Measurements from ENCODE around the gene SSBP3.
"Not testable (repeated sequence)": the region's sequence is repeated elsewhere in the genome, so short reads cannot be mapped to it uniquely, and the experiment has no call there.

SSBP3 gene

GRCh38 chr1:54398963-54399528, 7.1 kb downstream of the SSBP3 start:
- no peak for DNase-seq
- intact Hi-C loops (cut with DNase I) = no loop called here

GRCh38 chr1:54397980-54398379, 8.2 kb downstream of the SSBP3 start:
- intact Hi-C loops (cut with DNase I) = no loop called here
- no peak for DNase-seq

- intact Hi-C loops (cut with DNase I) = no loop called here
Measured at GRCh38 chr1:54397090-54397591, 9.1 kb downstream of the SSBP3 start.

GRCh38 chr1:54396261-54396933, 9.8 kb downstream of the SSBP3 start:
- peak in 39 of 42 donors; percentile 28 to 80 (median 62) for DNase-seq
- intact Hi-C loops (cut with DNase I) = no loop called here

More at GRCh38 chr1:54397090-54397591, 9.1 kb downstream of the SSBP3 start:
- DNase-seq = peak in 5 of 42 donors; percentile 19 to 42 (median 28)

- intact Hi-C loops (cut with DNase I) = no loop called here
- DNase-seq = no peak
Measured at GRCh38 chr1:54395281-54395934, 10.8 kb downstream of the SSBP3 start.

- no peak for DNase-seq
- intact Hi-C loops (cut with DNase I) = no loop called here
Measured at GRCh38 chr1:54394104-54394503, 12.1 kb downstream of the SSBP3 start.

- DNase-seq = no peak
- intact Hi-C loops (cut with DNase I) = no loop called here
Measured at GRCh38 chr1:54392401-54392800, 13.8 kb downstream of the SSBP3 start.

- intact Hi-C loops (cut with DNase I) = no loop called here
- no peak for DNase-seq
Measured at GRCh38 chr1:54391450-54392209, 14.6 kb downstream of the SSBP3 start.

GRCh38 chr1:54390655-54391054, 15.5 kb downstream of the SSBP3 start:
- peak in 28 of 42 donors; percentile 22 to 69 (median 45) for DNase-seq
- intact Hi-C loops (cut with DNase I) = no loop called here

- DNase-seq; intact Hi-C loops (cut with DNase I): not testable (repeated sequence)
Measured at GRCh38 chr1:54389608-54390007, 16.6 kb downstream of the SSBP3 start.

- intact Hi-C loops (cut with DNase I) = no loop called here
Measured at GRCh38 chr1:54387419-54387818, 18.8 kb downstream of the SSBP3 start.

GRCh38 chr1:54385727-54386022, 20.5 kb downstream of the SSBP3 start:
- intact Hi-C loops (cut with DNase I) = no loop called here

More at GRCh38 chr1:54387419-54387818, 18.8 kb downstream of the SSBP3 start:
- DNase-seq = no peak

GRCh38 chr1:54384918-54385726, 21.1 kb downstream of the SSBP3 start:
- no peak for DNase-seq
- intact Hi-C loops (cut with DNase I) = no loop called here

More at GRCh38 chr1:54385727-54386022, 20.5 kb downstream of the SSBP3 start:
- DNase-seq = no peak

GRCh38 chr1:54384471-54384870, 21.7 kb downstream of the SSBP3 start:
- intact Hi-C loops (cut with DNase I) = no loop called here

GRCh38 chr1:54381524-54381923, 24.7 kb downstream of the SSBP3 start:
- no peak for DNase-seq
- intact Hi-C loops (cut with DNase I) = no loop called here

More at GRCh38 chr1:54384471-54384870, 21.7 kb downstream of the SSBP3 start:
- DNase-seq = no peak

GRCh38 chr1:54380290-54380882, 25.8 kb downstream of the SSBP3 start:
- intact Hi-C loops (cut with DNase I) = no loop called here
- no peak for DNase-seq

- peak in 1 of 42 donors; percentile 47 for DNase-seq
- intact Hi-C loops (cut with DNase I) = no loop called here
Measured at GRCh38 chr1:54379555-54380289, 26.5 kb downstream of the SSBP3 start.
